GM23248 (cell line): ENCODE measurements around the gene TAS2R14.

Experiments used
- EZH2 ChIP-seq: fragments of 200-600 bp; sonication (generic); IDR thresholded peaks from 2 replicates; pipeline ENCODE4 v1.6.1; 2018; ENCODE audit warnings: antibody characterized with exemption, mild to moderate bottlenecking; ENCODE audit not compliant: insufficient read depth, poor library complexity, severe bottlenecking
- EZH2phosphoT487 ChIP-seq: fragments of 200-600 bp; sonication (generic); IDR thresholded peaks from 2 replicates; pipeline ENCODE4 v1.6.1; 2018; ENCODE audit warnings: antibody characterized with exemption, moderate library complexity, mild to moderate bottlenecking, low read depth; ENCODE audit not compliant: insufficient read depth

DNA sequence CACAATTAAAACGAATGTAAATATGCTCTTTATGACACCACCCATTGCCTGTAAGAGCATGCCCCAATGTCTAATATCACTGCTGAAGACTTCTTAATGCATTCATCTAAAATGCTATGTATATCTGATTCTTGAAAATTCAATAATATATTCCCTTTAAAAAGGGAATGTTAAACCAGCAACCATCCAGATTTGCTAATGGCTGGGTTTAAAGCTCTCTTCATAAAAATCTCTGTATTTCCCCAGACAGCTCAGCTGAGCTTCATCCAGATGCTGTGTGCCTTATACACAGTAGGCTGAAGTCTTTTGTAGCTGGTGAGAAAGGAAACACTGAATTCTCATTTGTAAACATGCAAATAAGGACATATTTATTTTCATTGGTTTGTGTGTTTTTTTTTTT lies at the start of gene TAS2R14:
- TF ChIP-seq EZH2: no peak
- no peak for TF ChIP-seq EZH2phosphoT487
